HL-60/S4 treated with phorbol 12-myristate 13-acetate at 8.2 ng/mL for 4 days and 3 days (cell line): ENCODE measurements around the gene ADAMTS15.

Experiments used
- in situ Hi-C: fragments of 300-500 bp; cut with MboI; formaldehyde crosslinking; loops from 2 replicates; pipeline ENCODE4 v1.15.0; 2022; ENCODE audit warnings: low sequenced_read_pairs

ADAMTS15 gene, protein sequence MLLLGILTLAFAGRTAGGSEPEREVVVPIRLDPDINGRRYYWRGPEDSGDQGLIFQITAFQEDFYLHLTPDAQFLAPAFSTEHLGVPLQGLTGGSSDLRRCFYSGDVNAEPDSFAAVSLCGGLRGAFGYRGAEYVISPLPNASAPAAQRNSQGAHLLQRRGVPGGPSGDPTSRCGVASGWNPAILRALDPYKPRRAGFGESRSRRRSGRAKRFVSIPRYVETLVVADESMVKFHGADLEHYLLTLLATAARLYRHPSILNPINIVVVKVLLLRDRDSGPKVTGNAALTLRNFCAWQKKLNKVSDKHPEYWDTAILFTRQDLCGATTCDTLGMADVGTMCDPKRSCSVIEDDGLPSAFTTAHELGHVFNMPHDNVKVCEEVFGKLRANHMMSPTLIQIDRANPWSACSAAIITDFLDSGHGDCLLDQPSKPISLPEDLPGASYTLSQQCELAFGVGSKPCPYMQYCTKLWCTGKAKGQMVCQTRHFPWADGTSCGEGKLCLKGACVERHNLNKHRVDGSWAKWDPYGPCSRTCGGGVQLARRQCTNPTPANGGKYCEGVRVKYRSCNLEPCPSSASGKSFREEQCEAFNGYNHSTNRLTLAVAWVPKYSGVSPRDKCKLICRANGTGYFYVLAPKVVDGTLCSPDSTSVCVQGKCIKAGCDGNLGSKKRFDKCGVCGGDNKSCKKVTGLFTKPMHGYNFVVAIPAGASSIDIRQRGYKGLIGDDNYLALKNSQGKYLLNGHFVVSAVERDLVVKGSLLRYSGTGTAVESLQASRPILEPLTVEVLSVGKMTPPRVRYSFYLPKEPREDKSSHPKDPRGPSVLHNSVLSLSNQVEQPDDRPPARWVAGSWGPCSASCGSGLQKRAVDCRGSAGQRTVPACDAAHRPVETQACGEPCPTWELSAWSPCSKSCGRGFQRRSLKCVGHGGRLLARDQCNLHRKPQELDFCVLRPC

DNA sequence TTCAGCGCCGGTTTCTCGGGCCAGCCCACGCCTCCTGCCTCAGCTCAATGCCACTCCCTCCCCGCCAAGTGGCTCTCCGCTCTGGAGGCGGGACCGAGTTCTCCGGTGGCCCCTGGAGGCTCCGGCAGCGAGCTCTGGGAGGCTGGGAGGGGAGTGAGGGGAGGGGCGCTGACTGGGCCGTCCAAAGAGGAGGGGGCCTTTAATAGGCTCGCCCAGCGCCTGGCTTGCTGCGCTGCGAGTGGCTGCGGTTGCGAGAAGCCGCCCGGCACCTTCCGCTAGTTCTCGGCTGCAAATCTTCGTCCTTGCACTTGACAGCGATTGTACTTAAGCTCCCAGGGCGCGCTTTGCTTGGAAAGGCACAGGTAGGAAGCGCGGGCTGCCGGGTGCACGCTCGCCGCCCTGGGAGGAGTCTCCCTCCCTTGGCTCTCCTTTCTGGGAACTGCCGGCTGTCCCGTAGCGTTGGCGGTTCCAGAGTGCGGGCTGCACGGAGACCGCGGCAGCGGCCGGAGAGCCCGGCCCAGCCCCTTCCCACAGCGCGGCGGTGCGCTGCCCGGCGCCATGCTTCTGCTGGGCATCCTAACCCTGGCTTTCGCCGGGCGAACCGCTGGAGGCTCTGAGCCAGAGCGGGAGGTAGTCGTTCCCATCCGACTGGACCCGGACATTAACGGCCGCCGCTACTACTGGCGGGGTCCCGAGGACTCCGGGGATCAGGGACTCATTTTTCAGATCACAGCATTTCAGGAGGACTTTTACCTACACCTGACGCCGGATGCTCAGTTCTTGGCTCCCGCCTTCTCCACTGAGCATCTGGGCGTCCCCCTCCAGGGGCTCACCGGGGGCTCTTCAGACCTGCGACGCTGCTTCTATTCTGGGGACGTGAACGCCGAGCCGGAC, at the start of gene ADAMTS15:
ADAMTS15 (plus strand) TSS at position 230 of the 894 bp plus-strand sequence; CDS start at position 559, 329 bp downstream.
- in situ Hi-C loops: loop anchor here (25.0 kb wide), 1 partner anchor 414 kb away; no protein-coding TSS in a partner anchor

- in situ Hi-C loops: loop anchor here (25.0 kb wide), 1 partner anchor 187 kb away; no protein-coding TSS in a partner anchor
Measured at GRCh38 chr11:130399196-130399595, 49.2 kb upstream of the ADAMTS15 start.

DNA sequence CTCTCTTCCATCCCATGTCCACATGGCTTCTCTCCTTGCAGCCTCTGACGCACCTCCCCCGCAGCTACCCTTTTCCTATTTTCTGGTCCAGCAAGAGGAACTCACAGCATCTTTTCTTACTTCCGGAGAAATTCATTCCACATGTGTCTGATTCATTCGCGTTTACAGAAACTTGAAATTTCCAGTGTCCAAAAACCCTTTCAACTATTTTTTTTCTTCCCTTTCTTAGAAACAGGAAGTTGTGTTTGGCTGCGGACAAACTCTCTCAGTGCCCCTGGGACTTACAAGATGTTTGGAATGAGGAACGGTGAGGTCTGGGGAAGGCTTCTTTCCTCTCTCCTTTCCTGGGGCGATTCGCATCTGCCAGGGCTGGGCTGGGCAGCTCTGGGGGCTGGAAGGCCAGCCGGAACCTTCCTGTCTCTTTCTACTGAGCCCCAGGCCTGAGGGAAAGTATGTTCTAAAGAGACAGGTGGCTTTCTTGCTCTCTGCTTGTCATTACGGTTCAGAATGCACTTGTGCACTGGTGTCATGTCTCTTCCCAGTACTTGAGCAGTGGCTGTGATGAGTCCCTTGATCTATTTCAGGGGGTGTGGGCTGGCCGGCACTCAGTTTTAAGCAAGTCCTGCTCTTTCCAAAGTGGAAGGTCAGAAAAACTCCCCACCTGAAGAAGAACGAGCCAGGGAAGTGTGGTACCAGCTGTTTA, 47.5 kb upstream of the ADAMTS15 start:
- in situ Hi-C loops: no loop called here

- in situ Hi-C loops: no loop called here
Measured at GRCh38 chr11:130402570-130402969, 45.9 kb upstream of the ADAMTS15 start.

DNA sequence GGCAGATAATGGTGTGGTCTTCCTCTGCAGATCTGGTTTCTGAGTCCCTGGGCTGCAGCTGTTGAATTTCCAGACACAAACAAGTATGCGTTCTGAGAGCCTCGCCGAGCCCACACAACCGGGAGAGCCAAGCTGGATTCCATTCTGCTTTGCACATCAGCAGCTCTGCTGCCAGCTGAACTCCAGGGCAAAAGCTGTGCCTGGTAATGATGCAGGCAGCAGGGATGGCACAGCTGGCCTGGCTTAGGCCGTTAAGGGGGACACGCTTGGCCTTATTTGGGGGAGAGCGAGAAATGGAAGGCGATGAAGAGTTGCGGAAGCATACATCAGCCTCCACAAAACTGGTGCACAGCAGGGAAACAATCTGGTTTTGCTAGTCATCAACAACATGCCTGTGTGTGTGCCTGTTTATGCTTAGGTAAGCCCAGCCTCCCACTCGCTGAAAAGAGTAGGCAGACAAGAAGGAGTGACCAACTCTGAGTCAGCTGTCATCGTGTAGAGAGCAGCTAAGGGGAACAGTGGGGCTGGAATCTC, 45.1 kb upstream of the ADAMTS15 start:
- in situ Hi-C loops: no loop called here

DNA sequence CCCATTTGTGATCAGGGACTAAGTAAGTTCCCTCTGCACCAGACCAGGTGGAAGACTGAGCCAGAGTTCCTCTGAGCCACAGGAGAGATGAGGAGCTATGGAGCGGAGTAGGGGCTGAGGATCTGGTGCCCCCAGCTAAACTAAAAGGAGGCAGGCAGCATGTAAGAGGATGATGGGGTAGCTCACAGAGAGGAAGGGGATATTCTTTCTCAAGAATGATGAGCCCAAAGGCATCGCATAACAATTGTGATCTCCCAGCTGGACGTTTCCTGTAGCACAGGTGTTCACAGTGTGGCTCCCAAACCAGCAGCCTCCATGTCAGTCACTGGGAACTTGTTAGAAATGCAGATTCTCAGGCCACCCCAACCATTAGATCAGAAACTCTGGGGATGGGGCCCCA, 44.5 kb upstream of the ADAMTS15 start:
- in situ Hi-C loops: no loop called here

DNA sequence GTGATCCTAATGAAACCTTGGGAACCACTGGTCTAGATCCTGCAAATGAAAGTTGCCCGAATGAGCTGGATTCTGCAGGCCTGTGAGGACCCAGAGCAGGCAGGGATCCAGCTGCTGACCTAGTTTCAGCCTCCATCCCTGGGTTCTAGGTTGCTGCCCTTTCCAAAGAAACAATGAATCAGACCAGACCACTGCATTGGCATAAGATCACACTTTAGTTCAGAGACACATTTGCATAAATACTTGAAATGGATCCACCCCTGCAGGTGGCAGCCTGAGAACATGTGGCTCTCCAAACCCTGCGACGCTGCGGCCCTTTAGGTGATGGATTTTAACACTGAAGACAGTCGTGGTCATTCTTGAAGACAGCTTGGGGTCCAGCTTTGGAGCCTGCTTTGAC, 43.7 kb upstream of the ADAMTS15 start:
- in situ Hi-C loops: no loop called here

- in situ Hi-C loops: no loop called here
Measured at GRCh38 chr11:130405428-130405827, 43.0 kb upstream of the ADAMTS15 start.

DNA sequence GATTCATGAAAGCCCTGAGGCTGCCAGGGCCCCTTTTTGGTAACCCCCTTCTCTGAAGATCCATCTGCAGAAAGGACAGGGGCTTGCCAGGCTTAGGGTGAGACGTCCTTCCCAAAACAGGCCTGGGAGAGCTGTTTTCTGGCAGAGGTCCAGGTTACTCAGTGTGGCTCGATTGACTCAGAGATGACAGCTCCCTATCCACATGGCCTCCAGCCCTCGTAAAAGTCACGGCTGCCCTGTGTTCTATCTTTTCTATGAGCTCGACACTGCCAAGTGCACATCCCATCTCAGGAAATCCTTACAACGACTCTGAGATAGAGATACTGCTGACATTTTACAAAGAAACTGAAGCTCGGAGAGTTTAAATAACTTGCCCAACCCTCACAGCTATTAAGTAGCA, 40.5 kb upstream of the ADAMTS15 start:
- in situ Hi-C loops: no loop called here

DNA sequence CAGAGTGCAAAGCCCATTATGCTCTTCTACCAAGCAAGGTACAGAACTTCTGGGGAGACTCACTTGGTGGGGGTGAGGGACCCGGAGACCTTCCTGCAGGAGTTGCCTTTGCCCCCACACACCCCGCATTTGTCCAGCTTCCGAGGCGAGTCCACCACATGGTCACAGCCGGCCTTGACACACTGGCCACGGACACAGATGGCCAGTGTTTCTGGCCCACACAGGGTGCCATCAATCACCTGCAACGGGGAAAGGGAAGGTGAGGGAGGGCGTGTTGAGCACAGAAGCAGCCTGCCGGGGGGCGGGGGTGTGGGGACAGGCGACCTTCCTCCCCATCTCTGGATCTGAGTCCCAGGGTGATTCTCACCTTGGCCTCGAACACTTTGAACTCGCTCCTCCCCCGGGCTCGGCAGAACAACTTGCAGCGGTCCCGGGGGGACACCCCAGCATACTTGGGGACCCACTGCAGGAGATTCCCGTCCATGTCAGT, 40.0 kb upstream of the ADAMTS15 start:
- in situ Hi-C loops: no loop called here

GRCh38 chr11:130408901-130409300, 39.5 kb upstream of the ADAMTS15 start:
- in situ Hi-C loops: no loop called here

- in situ Hi-C loops: no loop called here
Measured at GRCh38 chr11:130409594-130410388, 38.7 kb upstream of the ADAMTS15 start.

GRCh38 chr11:130411223-130411622, 37.2 kb upstream of the ADAMTS15 start:
- in situ Hi-C loops: no loop called here

- in situ Hi-C loops: no loop called here
Measured at GRCh38 chr11:130413405-130414106, 34.9 kb upstream of the ADAMTS15 start.

DNA sequence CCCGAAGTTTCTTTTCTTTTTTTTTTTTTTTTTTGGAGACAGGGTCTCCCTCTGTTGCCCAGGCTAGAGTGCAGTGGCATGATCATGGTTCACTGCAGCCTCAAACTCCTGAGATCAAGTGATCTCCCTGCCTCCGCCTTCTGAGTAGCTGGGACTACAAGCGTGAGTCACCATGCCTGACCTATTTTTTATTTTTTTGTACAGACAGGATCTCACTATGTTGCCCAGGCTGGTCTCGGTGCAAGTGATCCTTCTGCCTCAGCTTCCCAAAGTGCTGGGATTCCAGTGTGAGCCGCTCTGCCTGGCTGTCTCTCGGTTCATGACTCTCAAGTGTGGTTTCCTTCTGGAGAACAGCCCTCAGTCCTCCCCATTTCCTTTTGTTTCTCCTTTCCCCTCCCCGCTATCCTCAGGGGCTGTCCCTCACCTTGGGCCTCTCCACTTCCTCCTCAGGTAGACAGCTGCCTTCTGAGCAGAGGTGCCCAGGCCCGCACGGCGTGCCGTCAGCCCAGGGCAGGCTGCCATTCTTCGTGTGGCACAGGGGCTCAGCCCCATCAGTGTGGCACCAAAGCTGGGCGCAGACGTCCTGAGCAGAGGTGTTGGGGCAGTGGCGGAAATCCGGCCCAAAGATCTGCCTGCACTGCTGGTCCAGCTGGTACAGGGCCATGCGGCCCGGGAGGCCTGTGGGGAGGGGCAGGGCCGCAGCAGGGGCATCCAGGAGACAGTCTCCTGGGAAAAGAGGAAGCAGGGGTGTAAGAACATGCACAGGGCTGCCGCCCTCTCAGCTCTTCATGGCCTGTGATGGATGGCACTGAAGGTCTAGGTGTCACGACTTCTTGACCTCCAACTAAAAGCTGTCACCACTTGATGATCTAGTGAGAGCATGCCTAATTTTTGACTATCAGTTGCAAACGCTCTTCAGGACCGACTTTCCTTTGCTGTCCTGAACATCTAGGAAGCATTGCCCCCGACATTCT, 34.1 kb upstream of the ADAMTS15 start:
- in situ Hi-C loops: no loop called here

GRCh38 chr11:130415731-130416529, 32.5 kb upstream of the ADAMTS15 start:
- in situ Hi-C loops: no loop called here
